ENCODE data around the gene BHLHE41. TPM values are rescaled to one million over a fixed set of nuclear protein-coding genes. Genes with fewer than 3 reads are reported as not detected.
A peak's percentile ranks its signal among the peaks of the same experiment; 100 is the strongest.

The BHLHE41 gene
- total and polyA plus RNA-seq, 2 donors (not counting 1 experiment from before 2014, with no cell fraction given), result 2.3 to 2.4 TPM

- Histone ChIP-seq H3K79me2 (ENCODE audit: control insufficient read depth, insufficient read depth, low read length) (no peaks in the 10 kb centered on the region), H2AFZ (ENCODE audit: low read length) (no peak overlapping the region), H3K9me3 (ENCODE audit: control insufficient read depth, insufficient read depth, low read depth, low read length) (no peaks in the 10 kb centered on the region), H3K27ac (ENCODE audit: insufficient read depth, low read length) (no peak overlapping the region), H3K9ac (ENCODE audit: insufficient read depth, low read length) (no peak overlapping the region), H3K4me1 (ENCODE audit: control insufficient read depth, extremely low read depth, insufficient read depth, low read length) (peaks cover 2% of the 10 kb centered on the region), H3K27me3 (ENCODE audit: control insufficient read depth, insufficient read depth, low read length) (no peaks in the 10 kb centered on the region), H3K36me3 (ENCODE audit: control insufficient read depth, insufficient read depth, low read length) (no peaks in the 10 kb centered on the region), H3K4me3 (replicated peaks in 1 of 4; ENCODE audit: control extremely low read depth in 1 of 4, insufficient read depth in 1 of 4, low read depth in 3 of 4, low read length in 4 of 4) (no peak overlapping the region), H3K4me2 (ENCODE audit: extremely low read depth, insufficient read depth, low read length) (no peak overlapping the region), H4K20me1 (ENCODE audit: control insufficient read depth, extremely low read depth, insufficient read depth, low read length) (no peaks in the 10 kb centered on the region)
- TF ChIP-seq CTCF (conservative IDR thresholded peaks at IDR 0.05 in 1 of 2, IDR thresholded peaks at IDR 0.05 in 1 of 2; ENCODE audit: low read depth in 1 of 2, low read length in 2 of 2) (no peak), EZH2 (IDR thresholded peaks at IDR 0.05; ENCODE audit: low read length, missing control alignments) (no peak)
- no peak for DNase-seq (ENCODE audit: low read depth in 2 of 2)
These were observed 28.8 kb downstream of the BHLHE41 start for GRCh38 chr12:26096036-26096435.

GRCh38 chr12:26095186-26095585 is 29.7 kb downstream of the BHLHE41 start:
- no peaks in the 10 kb centered on the region for H3K9me3 ChIP-seq (ENCODE audit: control insufficient read depth, insufficient read depth, low read depth, low read length)
- H3K27me3 ChIP-seq (ENCODE audit: control insufficient read depth, insufficient read depth, low read length), result no peaks in the 10 kb centered on the region
- H3K4me2 ChIP-seq (ENCODE audit: extremely low read depth, insufficient read depth, low read length), result no peak overlapping the region
- no peak overlapping the region for H3K4me3 ChIP-seq (replicated peaks in 1 of 4; ENCODE audit: control extremely low read depth in 1 of 4, insufficient read depth in 1 of 4, low read depth in 3 of 4, low read length in 4 of 4)
- peaks cover 2% of the 10 kb centered on the region for H3K4me1 ChIP-seq (ENCODE audit: control insufficient read depth, extremely low read depth, insufficient read depth, low read length)
- DNase-seq (ENCODE audit: low read depth in 2 of 2), result no peak
- H3K9ac ChIP-seq (ENCODE audit: insufficient read depth, low read length), result no peak overlapping the region
- H4K20me1 ChIP-seq (ENCODE audit: control insufficient read depth, extremely low read depth, insufficient read depth, low read length), result no peaks in the 10 kb centered on the region
- H3K27ac ChIP-seq (ENCODE audit: insufficient read depth, low read length), result no peak overlapping the region
- H3K36me3 ChIP-seq (ENCODE audit: control insufficient read depth, insufficient read depth, low read length), result no peaks in the 10 kb centered on the region
- TF ChIP-seq EZH2 (IDR thresholded peaks at IDR 0.05; ENCODE audit: low read length, missing control alignments), result no peak
- TF ChIP-seq CTCF (conservative IDR thresholded peaks at IDR 0.05 in 1 of 2, IDR thresholded peaks at IDR 0.05 in 1 of 2; ENCODE audit: low read depth in 1 of 2, low read length in 2 of 2), result no peak
- H3K79me2 ChIP-seq (ENCODE audit: control insufficient read depth, insufficient read depth, low read length), result no peaks in the 10 kb centered on the region
- H2AFZ ChIP-seq (ENCODE audit: low read length), result no peak overlapping the region

- no peak overlapping the region for H3K4me3 ChIP-seq (replicated peaks in 1 of 4; ENCODE audit: control extremely low read depth in 1 of 4, insufficient read depth in 1 of 4, low read depth in 3 of 4, low read length in 4 of 4)
- H3K9ac ChIP-seq (ENCODE audit: insufficient read depth, low read length), result no peak overlapping the region
- no peaks in the 10 kb centered on the region for H3K79me2 ChIP-seq (ENCODE audit: control insufficient read depth, insufficient read depth, low read length)
- peaks cover under 1% of the 10 kb centered on the region for H3K4me1 ChIP-seq (ENCODE audit: control insufficient read depth, extremely low read depth, insufficient read depth, low read length)
- H3K4me2 ChIP-seq (ENCODE audit: extremely low read depth, insufficient read depth, low read length), result no peak overlapping the region
- peak in 1 of 2 donors; percentile 61 for DNase-seq (ENCODE audit: low read depth in 2 of 2)
- no peaks in the 10 kb centered on the region for H4K20me1 ChIP-seq (ENCODE audit: control insufficient read depth, extremely low read depth, insufficient read depth, low read length)
- no peaks in the 10 kb centered on the region for H3K9me3 ChIP-seq (ENCODE audit: control insufficient read depth, insufficient read depth, low read depth, low read length)
- H2AFZ ChIP-seq (ENCODE audit: low read length), result no peak overlapping the region
- no peak overlapping the region for H3K27ac ChIP-seq (ENCODE audit: insufficient read depth, low read length)
- TF ChIP-seq EZH2 (IDR thresholded peaks at IDR 0.05; ENCODE audit: low read length, missing control alignments) (no peak), CTCF (conservative IDR thresholded peaks at IDR 0.05 in 1 of 2, IDR thresholded peaks at IDR 0.05 in 1 of 2; ENCODE audit: low read depth in 1 of 2, low read length in 2 of 2) (no peak)
- H3K36me3 ChIP-seq (ENCODE audit: control insufficient read depth, insufficient read depth, low read length), result no peaks in the 10 kb centered on the region
- H3K27me3 ChIP-seq (ENCODE audit: control insufficient read depth, insufficient read depth, low read length), result no peaks in the 10 kb centered on the region
These were observed 32.3 kb downstream of the BHLHE41 start for GRCh38 chr12:26092346-26093105.

Data from fibroblast of lung (primary cell).